Upper lobe of left lung (tissue), 4 donors: ENCODE data around the gene TNFRSF17.

Experiments
- EP300 ChIP-seq, 4 donors: sonication (generic); formaldehyde crosslinking; IDR thresholded peaks; one replicate each; pipeline ENCODE4 v1.5.1; 2017; ENCODE audit warnings: antibody characterized with exemption in 4 of 4, control low read depth in 2 of 4
- POLR2A ChIP-seq, 4 donors: fragments of 450-650 bp; IDR thresholded peaks; one replicate each; pipeline ENCODE4 v1.5.1; 2016 to 2017; ENCODE audit warnings: antibody characterized with exemption in 4 of 4, mild to moderate bottlenecking in 2 of 4
- POLR2AphosphoS5 ChIP-seq, 2 donors: sonication (generic); formaldehyde crosslinking; IDR thresholded peaks; one replicate each; pipeline ENCODE4 v1.5.1; 2017; ENCODE audit warnings: antibody characterized with exemption in 2 of 2
- TF ChIP-seq, protein P1 (sequence below), 6 experiments: fragments of 450-650 bp in 4 of 6; fragments of 200-600 bp in 2 of 6; sonication (generic) in 2 of 6; IDR thresholded peaks; one replicate each; pipeline ENCODE4 v1.5.1; 2016 to 2019; ENCODE audit warnings: antibody characterized with exemption in 6 of 6

DNA sequence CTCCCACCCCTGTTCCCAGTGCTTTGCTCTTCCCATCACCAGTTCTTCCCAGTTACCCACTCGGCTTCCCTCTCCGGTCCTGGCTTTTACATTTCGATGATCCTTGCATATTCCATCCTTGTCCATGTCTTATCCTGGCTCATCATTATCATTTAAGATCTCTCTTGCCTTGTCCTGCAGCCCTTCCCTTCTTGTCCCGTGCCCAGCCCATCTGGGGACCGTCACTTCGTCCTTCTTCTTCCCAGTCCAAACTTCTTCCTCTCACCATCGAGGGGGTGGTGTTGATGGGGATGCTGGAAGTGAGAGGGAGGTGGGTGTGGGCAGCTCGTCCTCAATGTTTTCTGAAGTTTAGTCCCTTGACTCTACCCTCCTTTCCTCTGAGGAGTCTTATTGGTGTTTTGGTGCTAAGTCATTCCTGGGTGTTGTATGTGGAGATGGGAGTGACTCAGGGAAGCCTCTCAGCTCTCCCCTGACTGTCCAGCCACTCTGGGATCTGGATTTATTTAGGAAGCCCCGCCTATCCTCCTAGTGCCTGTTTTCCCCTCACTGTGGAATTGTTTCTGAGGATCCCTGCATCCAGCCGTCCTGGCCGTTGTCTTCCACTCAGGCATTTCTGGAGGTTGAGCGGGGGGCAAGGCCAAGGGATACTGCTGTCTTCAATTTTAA lies 12.5 kb downstream of the TNFRSF17 start:
- TF ChIP-seq POLR2A (IDR thresholded peaks at IDR 0.05): no peak
- TF ChIP-seq, protein P1, sequence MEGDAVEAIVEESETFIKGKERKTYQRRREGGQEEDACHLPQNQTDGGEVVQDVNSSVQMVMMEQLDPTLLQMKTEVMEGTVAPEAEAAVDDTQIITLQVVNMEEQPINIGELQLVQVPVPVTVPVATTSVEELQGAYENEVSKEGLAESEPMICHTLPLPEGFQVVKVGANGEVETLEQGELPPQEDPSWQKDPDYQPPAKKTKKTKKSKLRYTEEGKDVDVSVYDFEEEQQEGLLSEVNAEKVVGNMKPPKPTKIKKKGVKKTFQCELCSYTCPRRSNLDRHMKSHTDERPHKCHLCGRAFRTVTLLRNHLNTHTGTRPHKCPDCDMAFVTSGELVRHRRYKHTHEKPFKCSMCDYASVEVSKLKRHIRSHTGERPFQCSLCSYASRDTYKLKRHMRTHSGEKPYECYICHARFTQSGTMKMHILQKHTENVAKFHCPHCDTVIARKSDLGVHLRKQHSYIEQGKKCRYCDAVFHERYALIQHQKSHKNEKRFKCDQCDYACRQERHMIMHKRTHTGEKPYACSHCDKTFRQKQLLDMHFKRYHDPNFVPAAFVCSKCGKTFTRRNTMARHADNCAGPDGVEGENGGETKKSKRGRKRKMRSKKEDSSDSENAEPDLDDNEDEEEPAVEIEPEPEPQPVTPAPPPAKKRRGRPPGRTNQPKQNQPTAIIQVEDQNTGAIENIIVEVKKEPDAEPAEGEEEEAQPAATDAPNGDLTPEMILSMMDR (IDR thresholded peaks at IDR 0.05): no peak
- TF ChIP-seq EP300 (IDR thresholded peaks at IDR 0.05): no peak
- peak in 1 of 2 donors; percentile 15 for TF ChIP-seq POLR2AphosphoS5 (IDR thresholded peaks at IDR 0.05)
